K562 (cell line): ENCODE data around the gene HIVEP1. TPM values are rescaled to one million over a fixed set of nuclear protein-coding genes. Genes with fewer than 3 reads are reported as not detected.

Experiments
- ATAC-seq: fragments of 200-7000 bp; cut with Tn5 transposase; 3 replicates; pipeline ENCODE4 v1.9.1; 2020; ENCODE audit warnings: moderate library complexity
- BruUV-seq: library from RNA; stranded (reverse); fragments of 400-500 nt; replicated peaks from 2 replicates; lab custom pipeline; 2021; lab: Mats Ljungman, UMichigan
- CTCF ChIA-PET: fragments of 300-600 bp; formaldehyde crosslinking; extraction: SDS; loops from one replicate; lab custom pipeline; 2021; ENCODE audit warnings: low intra/inter-chr PET ratio; lab: Yijun Ruan, JAX
- POLR2A ChIA-PET: fragments of 300-600, 350-650 bp; sonication (Branson Sonifier 250); formaldehyde crosslinking; extraction: SDS; loops from one replicate; lab custom pipeline; 2021; ENCODE audit warnings: antibody characterized with exemption, inconsistent platforms; lab: Yijun Ruan, JAX
- DNase-seq, 4 experiments: peaks; one replicate each; pipeline versions ENCODE4 v3.0.0 to v3.0.0-alpha.2; 2011 to 2018; ENCODE audit warnings: low spot score in 3 of 4, mixed read lengths in 3 of 4; ENCODE audit errors: extremely low read depth in 1 of 4
- FAIRE-seq: peaks from 2 replicates; lab custom pipeline; 2011; peaks lifted over from hg19 to GRCh38; lab: Jason Lieb, UNC
- H2AFZ ChIP-seq: 2 replicates; pipeline ENCODE4 v1.6.0; 2011; ENCODE audit warnings: low read depth, low read length, control low read depth, inconsistent platforms
- H3K27ac ChIP-seq: fragments of 200-600 bp; 3 replicates; pipeline ENCODE4 v1.8.0; 2011; ENCODE audit warnings: low read depth, mild to moderate bottlenecking, control low read depth, inconsistent platforms, low read length, moderate library complexity, mixed read lengths; ENCODE audit errors: extremely low read depth
- H3K27me3 ChIP-seq, 2 experiments: fragments of 300-600 bp in 1 of 2; 2 replicates in 1 of 2; 3 replicates in 1 of 2; pipeline versions ENCODE4 v1.6.0 to v1.8.0; 2011; ENCODE audit warnings: inconsistent platforms in 2 of 2, low read length in 2 of 2, mild to moderate bottlenecking in 1 of 2, mixed read lengths in 1 of 2, moderate library complexity in 1 of 2; ENCODE audit not compliant: control insufficient read depth in 2 of 2, insufficient read depth in 2 of 2
- H3K36me3 ChIP-seq: fragments of 300-600 bp; 3 replicates; pipeline ENCODE4 v1.8.0; 2011; ENCODE audit warnings: mild to moderate bottlenecking, low read length, inconsistent platforms; ENCODE audit not compliant: control insufficient read depth, insufficient read depth
- H3K4me1 ChIP-seq, 2 experiments: fragments of 200-600 bp in 1 of 2; replicated peaks in 1 of 2; 2 replicates in 1 of 2; 3 replicates in 1 of 2; pipeline versions ENCODE4 v1.5.1 to v1.8.0; 2011; ENCODE audit warnings: inconsistent platforms in 2 of 2, low read length in 2 of 2, mild to moderate bottlenecking in 1 of 2, mixed read lengths in 1 of 2, moderate library complexity in 1 of 2; ENCODE audit not compliant: control insufficient read depth in 2 of 2, insufficient read depth in 2 of 2
- H3K4me2 ChIP-seq: 2 replicates; pipeline ENCODE4 v1.6.1; 2011; ENCODE audit warnings: low read length, control low read depth, inconsistent platforms, mixed read lengths; ENCODE audit not compliant: insufficient read depth
- H3K4me3 ChIP-seq: fragments of 200-600 bp; sonication (generic), shearing (Covaris generic); 2 replicates; pipeline ENCODE4 v1.5.1; 2016; ENCODE audit warnings: control low read depth, inconsistent platforms
- H3K79me2 ChIP-seq: fragments of 200-600 bp; 3 replicates; pipeline ENCODE4 v1.8.0; 2011; ENCODE audit warnings: low read length, inconsistent platforms; ENCODE audit not compliant: control insufficient read depth, insufficient read depth
- H3K9ac ChIP-seq, 2 experiments: 2 replicates each; pipeline versions ENCODE4 v1.6.0 to v1.6.1; 2011; ENCODE audit warnings: low read depth in 2 of 2, low read length in 2 of 2, control low read depth in 1 of 2, inconsistent platforms in 1 of 2, mild to moderate bottlenecking in 1 of 2, mixed read lengths in 1 of 2; ENCODE audit not compliant: insufficient read depth in 1 of 2
- H3K9me1 ChIP-seq: one replicate; pipeline ENCODE4 v1.6.0; 2011; ENCODE audit warnings: inconsistent platforms, mild to moderate bottlenecking, low read length, moderate library complexity; ENCODE audit not compliant: control insufficient read depth, insufficient read depth
- H3K9me3 ChIP-seq: replicated peaks from 2 replicates; pipeline ENCODE4 v1.5.1; 2011; ENCODE audit warnings: low read depth, low read length, inconsistent platforms; ENCODE audit not compliant: control insufficient read depth, insufficient read depth
- H4K20me1 ChIP-seq: replicated peaks from 2 replicates; pipeline ENCODE4 v1.6.1; 2011; ENCODE audit warnings: low read length, inconsistent platforms, mixed read lengths; ENCODE audit not compliant: control insufficient read depth, insufficient read depth
- CHAMP1 ChIP-seq: fragments of 450-650 bp; IDR thresholded peaks from 2 replicates; pipeline ENCODE4 v1.6.1; 2016; ENCODE audit warnings: mild to moderate bottlenecking
- POLR2AphosphoS5 ChIP-seq: IDR thresholded peaks from 2 replicates; pipeline ENCODE4 v1.6.1; 2011; ENCODE audit warnings: mild to moderate bottlenecking, low read depth, low read length, moderate library complexity; ENCODE audit not compliant: control insufficient read depth, insufficient read depth
- PPARD ChIP-seq: fragments of 250-450 bp; sonication (Bioruptor Pico); IDR thresholded peaks from 2 replicates; pipeline ENCODE4 v1.8.0; 2022; ENCODE audit warnings: inconsistent platforms, mild to moderate bottlenecking, moderate library complexity
- SMAD3 ChIP-seq: fragments of 450-650 bp; formaldehyde crosslinking; conservative IDR thresholded peaks from 2 replicates; pipeline ENCODE4 v1.4.0; 2020; ENCODE audit warnings: mild to moderate bottlenecking
- WGBS: fragments of 100-300 bp; shearing (Covaris generic); methylation state at CpG from one replicate; pipeline ENCODE4 v1.1.6; 2016; ENCODE audit warnings: low coverage, mixed read lengths; ENCODE audit not compliant: insufficient coverage; ENCODE audit errors: missing lambda C conversion rate; 5-methylcytosine and 5-hydroxymethylcytosine counted together
- in situ Hi-C: fragments of 300-500 bp; cut with MboI; formaldehyde crosslinking; loops from 4 replicates; pipeline ENCODE4 v1.15.0; 2018; ENCODE audit warnings: inconsistent platforms, mixed read lengths
- intact Hi-C: fragments of 100-400 bp; cut with micrococcal nuclease; formaldehyde crosslinking; loops from 2 replicates; pipeline ENCODE4 v1.14.2; 2022
- polyA plus RNA-seq, 8 experiments: library from polyadenylated mRNA; depleted of rRNA in 4 of 8; stranded (reverse) in 5 of 8; unstranded in 3 of 8; fragments of >200 nt; fragmentation: Nextera tagmentation in 2 of 8; fragmentation: Illumina TruSeq in 1 of 8; extraction: Ambion mirVana in 2 of 8; extraction: Trizol in 1 of 8; gene quantifications; 2 replicates each; pipeline versions ENCODE4 v1.2.1 to v1.2.3, GENCODE V29; 2011 to 2014; ENCODE audit warnings: inconsistent platforms in 1 of 8, missing spikeins in 1 of 8
- total RNA-seq, 7 experiments: library from RNA; depleted of rRNA in 6 of 7; stranded (reverse); fragments of >200 nt in 6 of 7; fragmentation: Illumina TruSeq in 2 of 7; extraction: Trizol in 2 of 7; gene quantifications; 2 replicates each; pipeline versions ENCODE4 v1.2.1 to v1.2.3, GENCODE V29; 2011 to 2021; ENCODE audit warnings: low replicate concordance in 1 of 7

The HIVEP1 gene
- total and polyA plus RNA-seq, 9 of the 15 experiments (the other 6 are each of a cell fraction or from before 2014, with no cell fraction given) = 6.0 to 33.3 (median 21.7) TPM

DNA sequence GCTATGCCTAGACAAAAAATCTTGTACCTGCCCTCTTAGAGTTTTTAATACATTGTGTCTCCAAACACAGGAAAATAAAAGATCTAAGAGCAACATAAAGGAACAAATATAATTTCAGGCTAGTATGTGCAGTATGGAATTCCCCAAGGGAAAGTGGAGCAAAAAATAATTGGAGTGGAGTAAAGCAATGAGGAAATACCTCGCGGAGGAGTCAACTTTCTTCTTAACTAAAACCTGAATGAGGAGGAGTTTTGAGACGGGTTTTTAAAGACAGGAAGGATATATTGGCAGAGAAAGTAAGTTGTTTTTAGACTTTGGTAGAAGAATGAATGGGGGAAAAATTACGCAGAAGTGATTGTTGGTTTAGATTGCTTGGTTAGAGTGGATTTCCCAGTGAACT is 14.0 kb downstream of the HIVEP1 start:
- Histone ChIP-seq H3K4me1 (peaks cover 7 to 35% of the 10 kb centered on the region in 2 experiments), H2AFZ (no peak overlapping the region), H3K9me3 (peaks cover 6% of the 10 kb centered on the region), H3K27ac (no peak overlapping the region), H3K9me1 (no peaks in the 10 kb centered on the region), H3K4me2 (no peak overlapping the region), H3K79me2 (peaks cover 100% of the 10 kb centered on the region), H3K4me3 (no peak overlapping the region), H3K9ac (no peak overlapping the region), H4K20me1 (no peaks in the 10 kb centered on the region), H3K36me3 (peaks cover 75% of the 10 kb centered on the region), H3K27me3 (no peaks in the 10 kb centered on the region)
- TF ChIP-seq POLR2AphosphoS5 (no peak), SMAD3 (CRISPR knock-in tag) (no peak), CHAMP1 (0 out of 2 replicates have a peak, but pooled peaks have one; percentile 28), PPARD (CRISPR knock-in tag) (no peak)
- WGBS = 79% methylated on average over 4 of the region's 4 CpGs
- ATAC-seq = no peak
- POLR2A ChIA-PET = no interaction called here
- BruUV-seq = no TSS peak
- in situ Hi-C loops (no loop called here), intact Hi-C loops (no loop called here)
- no peak for FAIRE-seq
- DNase-seq = no peak
- CTCF ChIA-PET = no interaction called here
